ENCODE data around the gene HMCN2. TPM values are rescaled to one million over a fixed set of nuclear protein-coding genes. Genes with fewer than 3 reads are reported as not detected.

HMCN2 gene
- total RNA-seq, 1 experiment from 2014 or later, result 8.6 TPM

GRCh38 chr9:130304116-130304515 is 38.6 kb downstream of the HMCN2 start:
- Histone ChIP-seq H3K56ac (ENCODE audit: insufficient read length, low read depth, low read length) (no peak overlapping the region), H3K4me1 (ENCODE audit: insufficient read depth, low read length) (no peaks in the 10 kb centered on the region), H3K79me2 (ENCODE audit: insufficient read depth, low read length) (no peaks in the 10 kb centered on the region), H3K9me3 (ENCODE audit: control insufficient read depth, low read depth, low read length) (no peaks in the 10 kb centered on the region), H2BK12ac (ENCODE audit: insufficient read length, low read depth, low read length) (no peak overlapping the region), H3K23me2 (ENCODE audit: insufficient read length, low read depth, low read length, poor library complexity, severe bottlenecking) (no peaks in the 10 kb centered on the region), H2BK15ac (ENCODE audit: low read depth, low read length) (no peak overlapping the region), H3K4me2 (ENCODE audit: insufficient read depth, insufficient read length, low read length) (no peak overlapping the region), H2AK5ac (ENCODE audit: insufficient read length, low read length) (no peak overlapping the region), H3K4ac (ENCODE audit: low read depth, low read length) (no peak overlapping the region), H3K27ac (ENCODE audit: insufficient read length, low read depth, low read length) (no peak overlapping the region), H3K79me1 (ENCODE audit: insufficient read depth, low read depth, low read length, poor library complexity, severe bottlenecking) (no peaks in the 10 kb centered on the region), H4K5ac (ENCODE audit: insufficient read length, low read depth, low read length) (no peak overlapping the region), H4K91ac (ENCODE audit: insufficient read length, low read depth, low read length) (no peak overlapping the region), H4K8ac (replicated peaks; ENCODE audit: insufficient read length, low read depth, low read length) (no peak overlapping the region), H3K9ac (ENCODE audit: extremely low read depth, insufficient read length, low read length) (no peak overlapping the region), H2BK5ac (ENCODE audit: insufficient read length, low read length) (no peak overlapping the region), H3T11ph (ENCODE audit: low read length) (no peak overlapping the region), H2AFZ (ENCODE audit: low read length) (no peak overlapping the region), H4K20me1 (ENCODE audit: control insufficient read depth, insufficient read depth, insufficient read length) (no peaks in the 10 kb centered on the region), H3K27me3 (ENCODE audit: insufficient read depth, low read length) (no peaks in the 10 kb centered on the region), H3K23ac (ENCODE audit: insufficient read length, low read depth, low read length) (no peak overlapping the region), H3K14ac (ENCODE audit: insufficient read depth, low read length) (no peak overlapping the region; the same call in 1 of the 2 replicates), H2BK20ac (ENCODE audit: low read depth, low read length, poor library complexity, severe bottlenecking) (no peak overlapping the region), H2BK120ac (ENCODE audit: low read depth, low read length, poor library complexity, severe bottlenecking) (no peak overlapping the region), H3K18ac (ENCODE audit: insufficient read length, low read depth, low read length) (no peak overlapping the region)
- Mint-ChIP-seq H3K9me3 (no peaks in the 10 kb centered on the region; a peak in 1 of 5 replicates), H3K4me3 (no peak overlapping the region), H3K27ac (peak overlapping the region in 1 of 3 experiments; percentile 37; a peak in 1 of 7 replicates), H3K36me3 (ENCODE audit: insufficient read depth in 1 of 3, low read depth in 3 of 3) (peaks cover 14 to 51% (median 15%) of the 10 kb centered on the region in 3 experiments; a peak in 6 of 7 replicates), H3K27me3 (ENCODE audit: low read depth) (no peaks in the 10 kb centered on the region), H3K4me1 (peaks cover 4% of the 10 kb centered on the region in 2 experiments; a peak in 2 of 4 replicates)
- WGBS (ENCODE audit: extremely low coverage, insufficient read length, low lambda C conversion rate), result no CpG with 5 or more reads among the region's 7 CpGs
- no peak for TF ChIP-seq CTCF (conservative IDR thresholded peaks at IDR 0.05)
- no peak for DNase-seq

Data from H9 (cell line).